Testis (tissue), 3 donors: ENCODE results near the gene CACNG4. TPM values are rescaled to one million over a fixed set of nuclear protein-coding genes. Genes with fewer than 3 reads are reported as not detected.
"Not testable (repeated sequence)": the region's sequence is repeated elsewhere in the genome, so short reads cannot be mapped to it uniquely, and the experiment has no call there.

Experiments used
- DNase-seq: peaks from one replicate; pipeline ENCODE4 v3.0.0-alpha.2; 2019
- H3K27ac ChIP-seq, 2 donors: fragments of 200-600 bp; sonication (generic); one replicate each; pipeline ENCODE4 v1.5.1; 2019
- H3K27me3 ChIP-seq: fragments of 200-600 bp; sonication (generic); one replicate; pipeline ENCODE4 v1.5.1; 2019
- H3K36me3 ChIP-seq: fragments of 200-600 bp; sonication (generic); one replicate; pipeline ENCODE4 v1.5.1; 2017; ENCODE audit warnings: low read depth; ENCODE audit errors: missing control alignments
- H3K4me1 ChIP-seq: fragments of 200-600 bp; sonication (generic); one replicate; pipeline ENCODE4 v1.5.1; 2019
- H3K4me3 ChIP-seq, 2 donors: fragments of 200-600 bp; sonication (generic); one replicate each; pipeline ENCODE4 v1.5.1; 2017 to 2019
- H3K9me3 ChIP-seq: fragments of 200-600 bp; sonication (generic); one replicate; pipeline ENCODE4 v1.5.1; 2017
- CTCF ChIP-seq, 3 experiments: fragments of 450-650 bp in 2 of 3; fragments of 200-600 bp in 1 of 3; sonication (generic) in 1 of 3; IDR thresholded peaks; one replicate each; pipeline ENCODE4 v1.5.1; 2016 to 2019; ENCODE audit warnings: antibody characterized with exemption in 3 of 3, mild to moderate bottlenecking in 2 of 3, moderate library complexity in 1 of 3
- POLR2A ChIP-seq: fragments of 450-650 bp; IDR thresholded peaks from one replicate; pipeline ENCODE4 v1.6.1; 2017; ENCODE audit warnings: antibody characterized with exemption, mild to moderate bottlenecking, moderate library complexity
- WGBS, 2 donors: methylation state at CpG; one replicate each; pipeline ENCODE4 v1.1.5; 2018; 5-methylcytosine and 5-hydroxymethylcytosine counted together
- intact Hi-C: fragments of 100-400 bp; cut with DNase I; formaldehyde crosslinking; loops from one replicate; pipeline ENCODE4 v1.15.1; 2023; ENCODE audit warnings: low total_unique reads
- polyA plus RNA-seq: library from polyadenylated mRNA; stranded (reverse); fragments of 350-450 nt; fragmentation: Illumina TruSeq; extraction: RNeasy Lipid Tissue Mini Kit (QIAGEN cat#74804); gene quantifications from one replicate; pipeline ENCODE4 v1.2.3, GENCODE V29; 2014; ENCODE audit warnings: low read depth, low replicate concordance; ENCODE audit not compliant: insufficient read depth
- total RNA-seq, 2 donors: library from RNA; depleted of rRNA; stranded (reverse); fragments of >200 nt; gene quantifications; one replicate each; pipeline ENCODE4 v1.2.3, GENCODE V29; 2016

Gene CACNG4
- total and polyA plus RNA-seq, 3 donors from 2014 or later: 0.16 to 0.81 (median 0.46) TPM

GRCh38 chr17:66970797-66971196 lies 6.3 kb downstream of the CACNG4 start:
- H3K9me3 ChIP-seq: no peaks in the 10 kb centered on the region
- H3K36me3 ChIP-seq: no peaks in the 10 kb centered on the region
- H3K4me1 ChIP-seq: no peaks in the 10 kb centered on the region
- H3K4me3 ChIP-seq: no peak overlapping the region
- intact Hi-C loops: no loop called here
- no peak for TF ChIP-seq CTCF (IDR thresholded peaks at IDR 0.05)
- 74 to 82% methylated on average over 6 of the region's 6 CpGs for WGBS, 2 donors
- no peak for DNase-seq
- H3K27me3 ChIP-seq: no peaks in the 10 kb centered on the region
- no peak overlapping the region for H3K27ac ChIP-seq

GRCh38 chr17:66971264-66971663 lies 6.8 kb downstream of the CACNG4 start:
- Histone ChIP-seq H3K4me1 (no peaks in the 10 kb centered on the region), H3K36me3 (no peaks in the 10 kb centered on the region), H3K27me3 (no peaks in the 10 kb centered on the region), H3K9me3 (no peaks in the 10 kb centered on the region), H3K27ac (no peak overlapping the region), H3K4me3 (no peak overlapping the region)
- TF ChIP-seq CTCF (IDR thresholded peaks at IDR 0.05): no peak
- intact Hi-C loops: no loop called here
- no peak for DNase-seq
- WGBS, 2 donors: 81% methylated on average over 6 of the region's 6 CpGs

- Histone ChIP-seq H3K36me3 (no peaks in the 10 kb centered on the region), H3K4me3 (no peak overlapping the region), H3K27me3 (no peaks in the 10 kb centered on the region), H3K4me1 (no peaks in the 10 kb centered on the region), H3K27ac (no peak overlapping the region), H3K9me3 (no peaks in the 10 kb centered on the region)
- DNase-seq: no peak
- no peak for TF ChIP-seq POLR2A
- TF ChIP-seq CTCF (IDR thresholded peaks at IDR 0.05): no peak
- 84 to 86% methylated on average over 14 to 15 of the region's 15 CpGs for WGBS, 2 donors
- intact Hi-C loops: no loop called here
Measured at GRCh38 chr17:66971730-66972441, 7.4 kb downstream of the CACNG4 start.

GRCh38 chr17:66972442-66972830 lies 7.9 kb downstream of the CACNG4 start:
- H3K4me3 ChIP-seq, H3K27ac ChIP-seq, H3K9me3 ChIP-seq, H3K4me1 ChIP-seq, intact Hi-C loops, H3K36me3 ChIP-seq, DNase-seq, H3K27me3 ChIP-seq: not testable (repeated sequence)
- WGBS, 2 donors: 83 to 85% methylated on average over 10 of the region's 10 CpGs

- no peak overlapping the region for H3K27ac ChIP-seq
- no peaks in the 10 kb centered on the region for H3K27me3 ChIP-seq
- intact Hi-C loops: no loop called here
- no peaks in the 10 kb centered on the region for H3K9me3 ChIP-seq
- no peak for DNase-seq
- H3K4me3 ChIP-seq: no peak overlapping the region
- 93 to 94% methylated on average over 3 of the region's 3 CpGs for WGBS, 2 donors
- no peaks in the 10 kb centered on the region for H3K36me3 ChIP-seq
- TF ChIP-seq POLR2A (no peak), CTCF (IDR thresholded peaks at IDR 0.05) (no peak)
- H3K4me1 ChIP-seq: no peaks in the 10 kb centered on the region
Measured at GRCh38 chr17:66975188-66975587, 10.7 kb downstream of the CACNG4 start.
